Cortex of kidney (tissue), 1 donor: ENCODE results near the gene RER1.
"Not testable (repeated sequence)": the region's sequence is repeated elsewhere in the genome, so short reads cannot be mapped to it uniquely, and the experiment has no call there.

Experiments used
- DNase-seq: peaks from one replicate; lab custom pipeline; 2025; lab: John Stamatoyannopoulos, UW

RER1 gene

DNA sequence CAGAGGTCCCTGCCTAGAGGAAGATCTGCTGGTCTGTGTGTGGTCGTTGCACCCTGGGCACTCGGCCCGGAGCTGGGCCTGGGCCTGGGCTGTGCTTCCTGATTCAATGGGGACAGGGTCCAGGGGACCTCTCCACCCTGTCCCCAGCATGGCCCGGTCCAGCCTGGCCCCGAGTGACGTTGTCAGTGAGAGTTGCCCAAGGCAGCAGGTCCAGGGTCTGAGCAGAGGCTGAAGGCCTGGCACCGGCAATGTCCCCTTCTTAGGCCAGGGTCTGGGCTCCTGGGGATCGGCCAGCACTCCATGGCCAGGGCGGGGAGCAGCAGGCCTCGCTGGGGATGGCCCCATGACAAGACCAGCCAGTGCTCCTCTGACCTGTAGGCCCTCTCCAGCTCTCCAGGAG is 36.3 kb downstream of the RER1 start:
- no peak for DNase-seq

DNA sequence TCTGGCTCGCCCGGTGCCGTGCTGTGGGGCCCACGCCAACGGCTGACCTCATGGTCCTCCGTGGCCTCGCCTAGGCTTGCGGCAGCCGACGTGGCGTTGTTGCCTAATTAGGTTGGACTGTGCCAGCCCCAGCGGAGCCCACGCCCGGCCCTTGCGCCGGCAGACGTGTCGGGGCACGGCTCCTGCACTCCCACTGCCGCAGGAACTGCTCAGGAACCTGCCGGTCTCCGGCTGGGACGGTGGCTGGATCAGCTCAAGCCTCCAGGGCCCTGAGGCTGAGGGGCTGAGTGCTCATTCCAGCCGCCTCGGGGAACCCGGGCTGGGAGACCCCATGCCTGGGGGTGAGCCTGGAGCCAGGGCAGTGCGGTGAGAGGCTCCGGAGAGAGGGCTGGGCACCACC is 36.8 kb downstream of the RER1 start:
- DNase-seq = no peak

DNA sequence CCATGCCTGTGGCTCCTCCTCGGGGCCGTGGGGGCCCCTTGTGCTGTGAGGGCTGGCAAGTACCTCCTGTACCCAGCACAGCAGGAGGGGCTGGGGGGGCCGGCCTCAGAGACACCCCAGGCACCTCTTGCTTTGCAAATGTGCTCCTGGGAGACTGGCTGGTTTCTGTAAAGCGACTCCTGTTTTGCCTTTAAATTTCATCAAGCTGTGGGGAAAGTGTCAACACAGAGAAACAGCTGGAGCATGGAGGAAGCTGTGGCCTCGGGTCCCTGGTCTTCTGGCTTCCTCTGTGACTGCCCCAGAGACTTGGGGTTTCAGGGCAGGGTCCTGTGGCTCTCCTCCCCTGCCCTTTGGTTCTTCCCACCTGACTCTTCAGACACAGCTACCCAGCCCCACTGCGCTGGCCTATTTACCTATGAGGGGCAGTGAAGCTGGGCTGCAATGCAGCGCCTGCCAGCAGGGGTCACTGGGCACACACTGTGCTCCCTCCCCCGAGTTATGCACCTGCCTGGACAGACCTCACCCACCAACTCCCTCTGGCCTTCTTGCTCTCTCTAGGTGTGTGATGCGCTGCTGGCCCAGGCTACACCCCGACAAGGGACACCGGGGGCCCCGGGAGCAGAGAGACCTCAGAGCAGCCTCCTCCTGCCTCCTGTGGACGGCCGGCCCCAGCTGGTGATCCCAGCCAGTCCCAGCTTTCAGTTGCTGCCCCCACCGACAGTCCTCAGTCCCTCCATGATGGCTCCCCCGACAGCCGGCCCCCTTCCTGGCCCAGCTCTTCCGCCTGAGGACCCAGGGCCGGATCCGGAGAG is 38.3 kb downstream of the RER1 start:
- no peak for DNase-seq

DNA sequence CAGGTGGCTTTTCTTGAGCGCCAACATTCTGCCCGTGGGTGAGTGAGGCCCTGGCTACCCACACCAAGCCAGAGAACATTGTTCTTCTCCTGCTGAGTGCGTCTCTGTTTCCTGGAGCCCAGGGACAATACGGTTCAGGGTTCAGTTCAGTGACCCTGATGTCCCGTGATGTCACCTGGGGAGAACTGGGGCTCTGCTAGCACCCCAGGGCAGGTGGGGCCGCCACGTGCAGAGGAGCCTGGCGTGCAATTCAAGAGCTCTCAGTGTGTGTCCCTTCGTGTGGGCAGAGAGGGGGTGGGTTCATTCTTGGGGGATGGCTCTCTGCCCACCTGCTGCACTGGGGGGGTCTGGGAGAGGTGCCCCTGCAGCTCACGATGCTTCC is 38.9 kb downstream of the RER1 start:
- no peak for DNase-seq

DNA sequence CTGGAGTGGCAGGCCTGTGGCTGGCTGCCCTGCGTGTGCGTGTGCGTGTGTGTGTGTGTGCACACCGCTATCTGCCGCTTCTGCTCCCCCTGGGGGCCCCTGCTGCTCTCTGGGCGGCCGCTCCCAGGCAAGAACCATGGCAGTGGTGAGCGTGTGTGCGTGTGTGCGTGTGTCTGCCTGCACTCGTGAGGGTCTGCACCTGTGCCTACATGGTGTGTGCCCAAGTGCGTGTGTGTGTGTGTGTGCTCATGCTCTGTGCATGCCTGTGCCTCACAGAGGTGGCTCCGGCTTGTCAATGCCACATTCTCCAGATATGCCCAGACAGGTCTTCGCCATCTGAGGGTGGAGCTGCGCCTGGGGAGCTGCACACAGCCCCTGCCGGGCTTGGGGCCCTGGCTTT is 39.5 kb downstream of the RER1 start:
- no peak for DNase-seq

DNA sequence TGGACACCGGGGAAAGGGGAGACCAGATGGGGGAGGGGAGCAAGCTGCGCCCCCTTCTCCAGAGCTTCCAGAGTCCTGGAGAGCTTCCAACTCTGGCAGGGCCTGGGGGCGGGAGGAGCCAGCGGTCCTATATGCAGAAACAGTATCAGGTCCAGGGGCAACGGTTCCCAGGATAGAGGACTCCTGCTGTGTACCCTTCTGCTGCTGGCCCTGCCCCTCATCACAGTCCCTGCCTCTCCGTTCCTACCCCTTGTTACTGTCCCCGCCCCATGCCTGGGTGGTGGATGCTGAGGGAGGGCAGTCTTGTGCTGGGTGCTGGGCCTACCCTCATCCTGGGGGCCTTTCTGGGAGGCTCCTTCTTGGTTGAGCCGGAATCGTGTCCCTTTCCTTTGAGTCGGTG is 39.9 kb downstream of the RER1 start:
- no peak for DNase-seq

DNA sequence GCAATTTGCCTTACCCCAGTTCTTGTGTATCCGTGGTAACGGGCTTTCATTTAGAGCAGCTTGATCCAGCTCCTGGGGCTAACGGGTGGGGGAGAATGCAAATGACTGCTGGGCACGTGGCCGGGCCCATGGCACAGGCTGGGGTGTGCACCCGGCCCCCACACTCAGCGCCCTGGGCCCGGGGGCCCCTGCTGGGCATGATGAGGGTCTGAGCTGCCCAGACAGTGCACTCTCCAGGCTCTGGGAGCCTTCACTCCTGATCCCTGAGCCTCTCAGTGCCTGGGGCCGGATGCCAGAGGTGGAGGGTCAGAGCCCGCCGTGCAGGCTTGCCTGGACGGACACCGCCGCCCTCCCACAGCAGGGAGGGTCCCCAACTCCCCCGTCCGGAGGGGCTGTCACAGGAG is 40.8 kb downstream of the RER1 start:
- no peak for DNase-seq

DNA sequence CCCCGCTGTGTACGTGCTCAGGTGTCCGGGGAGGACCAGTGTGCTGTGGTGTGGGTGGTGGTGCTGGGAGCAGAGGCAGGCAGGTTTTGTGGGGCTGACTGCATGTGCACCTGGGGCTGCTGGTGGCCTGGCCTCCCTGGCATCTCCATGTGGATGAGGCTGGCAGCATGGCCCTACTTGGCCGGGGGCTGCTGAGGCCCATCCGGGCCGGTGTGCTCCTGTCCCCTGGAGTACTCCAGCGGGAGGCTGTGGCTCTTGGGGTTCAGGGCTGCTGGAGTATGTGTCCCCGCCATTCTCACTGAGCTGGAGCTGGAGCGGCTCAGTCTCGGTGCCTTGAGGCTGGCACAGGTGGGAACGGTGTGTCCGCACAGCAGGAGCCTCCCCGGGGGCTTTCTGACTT is 41.6 kb downstream of the RER1 start:
- no peak for DNase-seq

DNA sequence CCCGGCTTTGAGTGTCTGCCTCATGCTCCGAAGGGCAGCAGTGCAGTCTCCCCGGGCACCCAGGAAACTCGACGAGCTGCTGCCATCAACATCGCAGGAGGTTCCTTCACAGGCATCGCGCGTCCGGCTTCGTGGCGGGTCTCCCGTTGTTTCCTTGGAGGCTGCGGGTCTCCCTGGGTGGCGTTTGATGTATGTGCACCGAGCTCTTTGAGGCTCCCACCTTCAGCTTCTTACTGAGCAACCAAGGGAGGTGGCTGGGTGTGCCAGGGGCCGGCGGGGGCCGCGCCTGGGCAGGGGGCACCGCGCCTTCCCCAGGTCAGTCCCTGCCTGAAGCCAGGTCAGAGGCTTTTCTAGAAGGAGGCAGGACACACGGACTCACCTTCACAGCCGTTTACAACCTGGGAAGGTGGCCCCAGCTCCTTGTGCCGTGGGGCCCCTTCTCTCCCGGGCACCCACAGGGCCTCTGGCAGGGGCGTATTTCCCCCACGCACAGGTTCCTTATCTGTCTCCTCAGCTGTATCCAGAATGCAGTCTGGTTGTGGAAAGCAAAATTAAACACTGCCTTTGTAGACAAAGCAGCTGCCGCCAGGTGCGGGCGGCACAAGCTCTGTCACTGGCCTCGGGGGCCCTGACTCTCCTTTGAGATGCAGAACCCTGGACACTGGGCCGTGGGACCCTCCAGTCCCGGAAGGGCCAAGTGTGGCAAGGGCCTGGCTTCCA is 42.5 kb downstream of the RER1 start:
- DNase-seq = no peak

DNA sequence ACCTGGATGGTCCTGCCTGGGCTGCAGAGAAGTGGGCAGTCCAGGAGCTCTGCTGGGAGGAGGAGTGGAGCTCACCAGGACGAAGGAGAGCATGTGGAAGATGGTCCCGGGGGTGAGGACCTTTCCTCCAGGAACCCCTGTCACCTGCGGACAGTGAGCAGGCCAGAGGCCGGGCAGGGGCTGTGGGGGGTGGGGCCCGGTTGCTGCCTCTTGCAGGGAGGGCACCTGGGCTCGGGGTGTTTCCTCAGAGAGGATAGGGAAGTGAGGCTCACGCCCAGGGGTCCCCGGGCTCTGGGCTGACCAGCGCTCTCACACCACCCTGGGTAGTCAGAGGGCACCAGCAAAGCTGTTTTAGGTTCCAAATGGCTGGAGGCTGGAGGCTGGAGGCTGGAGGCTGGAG is 43.5 kb downstream of the RER1 start:
- no peak for DNase-seq

DNA sequence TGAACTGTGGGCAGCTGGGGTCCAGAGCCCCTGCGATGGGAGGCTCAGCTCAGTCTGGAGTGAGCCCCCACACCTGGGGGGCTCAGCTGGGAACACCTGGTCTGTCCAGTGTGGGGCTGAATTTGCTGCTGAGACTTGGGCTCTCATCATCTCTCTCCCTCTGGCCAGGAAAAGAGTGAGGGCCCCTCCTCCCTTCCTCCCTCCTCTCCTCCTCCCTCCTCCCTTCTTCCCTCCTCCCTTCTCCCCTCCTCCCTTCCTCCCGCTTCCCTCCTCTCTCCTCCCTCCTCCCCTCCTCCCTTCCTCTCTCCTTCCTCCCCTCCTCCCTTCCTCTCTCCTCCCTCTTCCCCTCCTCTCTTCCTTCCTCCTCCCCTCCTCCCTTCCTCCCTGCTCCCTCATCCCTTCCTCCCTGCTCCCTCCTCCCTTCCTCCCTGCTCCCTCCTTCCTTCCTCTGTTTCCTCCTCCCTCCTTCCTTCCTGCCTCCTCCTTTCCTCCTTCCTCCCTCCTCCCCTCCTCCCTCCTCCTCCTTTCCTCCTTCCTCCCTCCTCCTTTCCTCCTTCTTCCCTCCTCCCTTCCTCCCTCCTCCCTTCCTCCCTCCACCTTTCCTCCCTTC is 44.2 kb downstream of the RER1 start:
- no peak for DNase-seq

DNA sequence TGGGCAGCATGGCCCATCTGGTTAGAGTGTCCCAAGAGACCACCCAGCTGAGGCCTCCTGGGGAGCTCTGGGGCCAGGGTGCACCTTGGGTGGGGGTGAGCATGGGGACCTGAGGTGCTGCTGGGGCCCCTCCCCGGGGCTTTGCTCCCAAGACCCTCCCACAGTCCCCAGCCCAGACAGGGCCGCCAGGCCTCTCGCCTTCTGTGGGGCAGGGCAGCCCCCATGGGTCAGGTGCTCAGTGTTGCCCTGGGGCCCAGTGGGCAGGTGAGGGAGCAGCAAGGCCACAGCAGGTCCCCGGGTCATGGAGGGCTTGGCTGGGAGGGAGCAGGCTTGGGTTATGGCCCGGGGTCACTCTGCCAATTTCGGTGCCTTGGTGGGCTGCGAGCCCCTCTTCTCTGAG is 45.2 kb downstream of the RER1 start:
- no peak for DNase-seq

DNA sequence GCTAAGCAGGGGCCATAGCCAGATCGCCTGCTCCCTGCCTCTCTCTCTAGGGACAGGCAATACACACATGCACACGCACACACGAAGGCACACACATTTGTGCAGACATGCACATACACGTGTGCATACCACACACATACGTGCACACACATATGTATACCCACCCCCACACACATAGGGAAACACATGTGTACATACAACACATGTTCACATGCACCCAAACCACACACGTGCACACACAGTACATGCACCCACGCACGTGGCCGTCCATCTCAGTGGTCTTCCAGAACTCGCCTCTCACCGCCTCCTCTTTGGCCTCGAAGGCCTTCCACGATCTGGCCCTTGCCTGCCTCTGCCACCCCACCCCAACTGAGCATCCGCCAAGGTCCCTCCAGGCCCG is 46.0 kb downstream of the RER1 start:
- DNase-seq = no peak

DNA sequence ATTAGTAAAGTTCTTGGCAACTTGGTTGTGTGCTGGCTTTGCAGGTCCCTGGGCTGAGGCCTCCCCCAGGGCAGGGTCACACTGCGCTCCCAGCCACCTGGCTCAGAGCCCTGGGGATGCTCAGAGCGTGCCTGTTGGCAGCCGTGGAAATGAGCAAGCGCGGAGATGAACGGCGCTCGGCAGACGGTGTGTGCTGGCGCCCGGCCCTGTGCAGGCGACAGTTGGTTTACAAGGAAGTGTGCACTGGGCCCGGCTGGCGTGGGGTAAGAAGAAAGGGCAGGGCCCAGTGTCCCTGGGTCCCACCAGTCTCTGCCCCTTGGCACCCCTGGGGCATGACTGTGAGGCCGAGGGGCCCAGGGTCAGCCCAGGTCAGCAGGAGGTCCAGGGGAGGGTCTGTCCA is 46.4 kb downstream of the RER1 start:
- DNase-seq = no peak

DNA sequence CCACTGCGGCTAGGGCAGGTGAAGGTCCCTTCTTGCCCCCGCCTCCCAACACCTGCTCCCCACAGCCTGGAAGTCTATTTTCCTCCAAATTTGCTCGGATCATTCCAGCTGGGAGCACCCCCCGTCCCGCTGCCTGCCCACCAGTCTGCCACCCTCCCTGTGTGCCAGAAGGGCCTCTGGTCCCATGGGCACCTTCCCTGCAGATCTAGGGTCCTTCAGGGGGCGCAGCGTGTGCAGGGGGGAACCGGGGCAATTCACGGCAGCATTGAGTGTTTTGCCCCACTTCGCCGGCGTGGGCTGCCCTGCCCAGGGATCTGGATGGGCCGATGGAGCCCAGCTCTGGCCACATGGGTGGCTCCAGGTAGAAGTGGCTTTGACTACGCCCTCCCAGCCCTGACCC is 47.0 kb downstream of the RER1 start:
- DNase-seq = no peak

DNA sequence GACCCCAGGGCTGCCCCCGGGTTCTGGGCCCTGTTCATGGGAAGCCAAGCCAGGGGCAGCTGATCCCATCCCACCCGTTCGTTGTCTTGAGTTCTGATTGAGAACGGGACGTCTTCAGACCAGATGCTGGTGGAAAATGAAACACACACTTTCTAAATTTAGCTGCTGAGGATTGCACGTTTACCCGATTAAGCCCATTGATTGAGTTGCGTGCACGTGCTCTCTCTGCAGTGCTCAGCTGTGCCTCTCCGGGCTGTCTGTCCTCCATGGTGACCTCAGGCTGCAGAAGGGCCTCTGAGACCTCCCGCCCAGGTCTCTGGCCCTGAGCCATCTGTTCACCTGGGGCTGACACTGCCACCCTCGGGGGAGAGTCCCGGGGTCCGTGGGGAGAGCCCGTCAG is 47.7 kb downstream of the RER1 start:
- DNase-seq = no peak

DNA sequence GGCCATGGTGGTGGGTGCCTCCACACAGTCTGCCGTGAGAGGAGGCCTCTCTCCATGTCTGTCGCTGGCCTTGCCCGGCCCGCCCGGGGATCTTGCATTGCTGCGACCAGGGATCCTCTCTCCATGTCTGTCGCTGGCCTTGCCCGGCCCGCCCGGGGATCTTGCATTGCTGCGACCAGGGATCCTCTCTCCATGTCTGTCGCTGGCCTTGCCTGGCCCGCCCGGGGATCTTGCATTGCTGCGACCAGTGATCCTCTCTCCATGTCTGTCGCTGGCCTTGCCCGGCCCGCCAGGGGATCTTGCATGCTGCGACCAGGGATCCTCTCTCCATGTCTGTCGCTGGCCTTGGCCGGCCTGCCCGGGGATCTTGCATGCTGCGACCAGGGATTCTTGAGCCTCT is 48.7 kb downstream of the RER1 start:
- DNase-seq = not testable (repeated sequence)

DNA sequence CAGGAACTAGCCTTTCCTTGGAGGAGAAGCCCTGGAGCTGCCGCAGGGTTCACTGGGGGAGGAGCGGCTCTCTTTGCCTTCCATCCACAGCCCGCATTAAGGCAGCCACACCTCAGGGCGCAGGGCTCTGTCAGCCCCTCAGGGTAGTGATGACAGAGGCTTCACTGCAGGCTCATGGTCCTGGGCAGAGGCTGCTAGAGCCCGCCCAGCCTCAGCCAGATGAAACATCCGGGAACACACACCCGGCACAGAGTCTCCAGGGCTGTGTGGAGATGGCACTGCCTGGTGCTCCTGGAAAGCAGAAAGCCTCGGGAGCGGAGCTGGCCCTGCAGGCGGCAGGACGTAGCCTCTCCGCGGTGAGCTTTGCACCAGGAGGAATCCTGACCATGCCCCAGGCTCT is 50.1 kb downstream of the RER1 start:
- no peak for DNase-seq

DNA sequence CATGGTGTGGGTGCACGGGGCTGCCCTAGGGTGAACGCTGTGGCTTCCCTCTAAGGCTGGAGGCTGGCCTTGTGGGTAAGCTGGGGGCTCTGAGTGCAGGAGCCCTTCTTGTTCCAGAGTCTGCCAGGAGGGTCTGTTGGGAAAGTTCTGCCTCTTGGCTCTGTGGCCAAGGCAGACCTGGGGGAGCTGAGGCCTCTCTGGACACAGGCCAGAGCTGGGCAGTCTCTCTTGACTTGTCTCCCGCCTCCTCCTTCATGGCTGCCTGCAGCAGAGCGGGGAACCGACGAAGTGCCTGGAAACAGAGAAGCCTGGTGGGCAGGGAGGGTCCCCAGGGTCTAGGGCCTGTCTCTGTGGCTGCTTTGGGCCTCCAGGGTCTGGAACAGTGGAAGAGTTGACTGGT is 51.0 kb downstream of the RER1 start:
- no peak for DNase-seq

DNA sequence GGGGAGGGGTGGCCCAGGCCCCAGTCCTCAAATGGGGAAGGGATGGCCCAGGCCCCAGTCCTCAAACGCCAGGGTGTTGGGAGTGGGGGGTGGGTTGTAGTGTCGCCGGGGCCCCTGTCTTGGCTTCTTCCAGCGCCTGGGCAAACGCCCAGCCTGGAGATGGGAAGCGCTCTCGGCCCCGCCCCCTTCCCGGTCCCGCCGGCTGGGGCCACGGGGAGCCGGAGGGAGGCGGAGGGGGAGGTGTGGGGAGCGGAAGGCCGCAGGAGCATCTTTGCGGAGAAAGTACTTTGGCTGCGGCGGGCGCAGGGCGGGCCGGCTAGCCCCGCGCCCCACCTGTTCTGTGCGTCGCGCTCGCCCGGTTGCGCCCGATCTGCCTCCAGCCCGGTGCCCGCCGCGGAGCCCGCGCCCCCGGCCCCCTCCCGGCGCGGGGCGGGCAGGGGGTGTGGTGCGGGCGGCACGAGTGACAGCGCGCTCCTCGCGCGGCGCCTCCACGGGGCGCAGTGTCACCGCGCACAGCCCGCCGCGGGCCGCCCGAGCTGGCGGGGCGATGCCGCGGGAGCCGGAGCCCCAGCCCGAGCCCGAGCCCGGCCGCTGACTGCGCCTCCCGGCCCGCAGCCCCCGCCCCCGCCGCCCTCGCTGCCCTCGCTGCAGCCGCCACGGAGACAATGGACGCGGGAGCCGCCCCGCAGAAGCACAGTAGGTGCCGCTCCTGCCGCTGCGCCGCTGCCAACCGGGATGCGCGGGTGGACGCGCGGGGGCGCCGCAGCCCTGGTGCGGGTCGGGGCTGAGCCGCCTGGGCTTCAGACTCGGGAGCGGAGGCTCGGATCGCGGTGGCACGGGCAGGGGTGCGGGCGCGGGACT is 51.9 kb downstream of the RER1 start:
- no peak for DNase-seq

DNA sequence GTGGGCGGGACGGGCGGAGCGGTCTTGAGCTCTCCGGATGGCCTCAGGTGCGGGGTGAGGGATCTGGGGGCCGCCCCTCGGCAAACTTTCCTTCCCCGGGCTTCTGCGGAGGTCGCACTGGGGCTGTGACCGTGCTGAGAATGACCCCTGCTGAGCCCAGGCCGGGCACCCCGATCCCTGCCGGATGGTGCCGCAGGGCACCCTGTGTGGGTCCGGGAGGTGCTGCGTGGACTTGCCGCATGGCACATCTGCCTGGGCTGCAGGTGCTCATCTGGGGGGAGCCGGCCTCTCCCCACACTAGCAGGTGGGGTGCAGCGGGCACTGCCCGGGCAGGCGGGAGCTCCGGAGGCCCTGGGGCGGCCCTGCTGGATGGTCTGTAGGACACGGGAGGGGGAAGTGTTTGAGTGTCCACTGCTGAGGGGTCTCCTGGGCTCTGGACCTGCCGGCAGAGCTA is 52.5 kb downstream of the RER1 start:
- DNase-seq = no peak

DNA sequence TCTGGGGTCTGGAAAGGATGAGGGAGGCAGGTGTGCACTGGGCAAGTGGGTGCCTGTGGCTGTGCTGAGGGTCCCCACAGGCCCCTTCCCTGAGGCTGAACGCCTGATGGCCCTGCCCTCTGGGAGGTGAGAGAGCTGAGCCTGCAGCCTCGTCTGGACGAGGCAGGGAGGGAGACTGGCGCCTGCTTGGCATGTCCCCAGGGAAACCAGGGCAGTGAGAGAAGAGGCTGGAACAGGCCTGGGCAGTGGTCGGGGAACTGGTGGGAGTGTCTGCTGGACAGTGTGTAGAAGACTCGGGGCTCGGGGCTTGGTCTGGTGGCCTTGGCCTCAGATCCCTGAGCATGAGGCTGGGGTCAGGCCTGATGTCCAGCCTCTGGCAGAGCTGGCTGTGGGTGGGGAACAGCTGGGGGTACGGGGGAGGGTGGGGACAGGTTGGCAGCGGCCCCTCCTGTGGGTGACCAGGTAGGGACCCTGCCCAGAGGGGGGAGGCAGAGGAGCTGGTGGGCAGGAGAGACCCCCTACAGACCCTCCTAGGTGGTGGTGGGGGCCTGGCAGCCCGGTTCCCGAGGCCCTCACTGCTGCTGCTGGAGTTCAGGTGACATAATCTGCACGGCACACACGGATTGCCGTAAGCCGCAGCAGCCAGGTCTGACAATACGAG is 53.7 kb downstream of the RER1 start:
- DNase-seq = no peak
